GM19372 (cell line): ENCODE measurements around the gene CRB2.

Experiments used
- ATAC-seq: cut with Tn5 transposase; IDR thresholded peaks from one replicate; pipeline ENCODE4 v1.9.1; 2021; ENCODE audit warnings: mild to moderate bottlenecking, low read depth, moderate library complexity; ENCODE audit not compliant: unreplicated experiment

The CRB2 gene

GRCh38 chr9:123418052-123418430, 62.0 kb downstream of the CRB2 start:
- no peak for ATAC-seq

GRCh38 chr9:123418506-123418905, 62.5 kb downstream of the CRB2 start:
- no peak for ATAC-seq

GRCh38 chr9:123419091-123419490, 63.1 kb downstream of the CRB2 start:
- no peak for ATAC-seq

GRCh38 chr9:123419721-123420591, 64.0 kb downstream of the CRB2 start:
- ATAC-seq: no peak

- no peak for ATAC-seq
These were observed 64.7 kb downstream of the CRB2 start for GRCh38 chr9:123420592-123421111.

GRCh38 chr9:123421186-123421585, 65.2 kb downstream of the CRB2 start:
- ATAC-seq: no peak

GRCh38 chr9:123421801-123422455, 65.9 kb downstream of the CRB2 start:
- ATAC-seq: no peak

GRCh38 chr9:123422635-123423310, 66.8 kb downstream of the CRB2 start:
- ATAC-seq: no peak

GRCh38 chr9:123423311-123423640, 67.3 kb downstream of the CRB2 start:
- no peak for ATAC-seq

- ATAC-seq: no peak
These were observed 68.1 kb downstream of the CRB2 start for GRCh38 chr9:123424131-123424530.

GRCh38 chr9:123424552-123425225, 68.7 kb downstream of the CRB2 start:
- no peak for ATAC-seq

GRCh38 chr9:123425261-123425821, 69.3 kb downstream of the CRB2 start:
- no peak for ATAC-seq

GRCh38 chr9:123425836-123426365, 69.9 kb downstream of the CRB2 start:
- peak; percentile 3 for ATAC-seq

- ATAC-seq: peak; percentile 71
These were observed 70.4 kb downstream of the CRB2 start for GRCh38 chr9:123426406-123426805.
